Adipocyte (in vitro differentiated cells): Measurements from ENCODE around the gene SCTR.

Experiments
- DNase-seq: peaks from one replicate; pipeline ENCODE4 v3.0.0-alpha.2; 2015; ENCODE audit warnings: low read depth
- H3K27me3 ChIP-seq: replicated peaks from 2 replicates; pipeline ENCODE4 v1.7.0; 2013; ENCODE audit warnings: mild to moderate bottlenecking, low read length, moderate library complexity; ENCODE audit not compliant: control insufficient read depth, insufficient read depth
- H3K36me3 ChIP-seq: 2 replicates; pipeline ENCODE4 v1.7.0; 2013; ENCODE audit warnings: low read length, mild to moderate bottlenecking, moderate library complexity; ENCODE audit not compliant: control insufficient read depth, insufficient read depth, severe bottlenecking
- H3K4me1 ChIP-seq: 2 replicates; pipeline ENCODE4 v1.7.0; 2013; ENCODE audit warnings: mild to moderate bottlenecking, low read length, moderate library complexity; ENCODE audit not compliant: control insufficient read depth, insufficient read depth
- H3K4me3 ChIP-seq: 2 replicates; pipeline ENCODE4 v1.7.0; 2013; ENCODE audit warnings: mild to moderate bottlenecking, low read length, moderate library complexity
- H3K9ac ChIP-seq: 2 replicates; pipeline ENCODE4 v1.7.0; 2013; ENCODE audit warnings: mild to moderate bottlenecking, low read length, moderate library complexity
- H3K9me3 ChIP-seq: 2 replicates; pipeline ENCODE4 v1.7.0; 2013; ENCODE audit warnings: mild to moderate bottlenecking, low read length, moderate library complexity; ENCODE audit not compliant: control insufficient read depth

SCTR gene

GRCh38 chr2:119486196-119486827, 38.0 kb downstream of the SCTR start:
- Histone ChIP-seq H3K9me3 (no peaks in the 10 kb centered on the region), H3K4me3 (no peak overlapping the region), H3K9ac (no peak overlapping the region), H3K27me3 (peaks cover 43% of the 10 kb centered on the region), H3K4me1 (peaks cover 21% of the 10 kb centered on the region), H3K36me3 (no peaks in the 10 kb centered on the region)
- DNase-seq: no peak

- Histone ChIP-seq H3K4me1 (peaks cover 21% of the 10 kb centered on the region), H3K9ac (no peak overlapping the region), H3K27me3 (peaks cover 44% of the 10 kb centered on the region), H3K9me3 (no peaks in the 10 kb centered on the region), H3K4me3 (no peak overlapping the region), H3K36me3 (no peaks in the 10 kb centered on the region)
- DNase-seq: no peak
Measured at GRCh38 chr2:119485336-119486110, 38.8 kb downstream of the SCTR start.

- Histone ChIP-seq H3K27me3 (peaks cover 49% of the 10 kb centered on the region), H3K4me3 (no peak overlapping the region), H3K4me1 (peaks cover 21% of the 10 kb centered on the region), H3K9me3 (no peaks in the 10 kb centered on the region), H3K9ac (no peak overlapping the region), H3K36me3 (no peaks in the 10 kb centered on the region)
- DNase-seq: no peak
Measured at GRCh38 chr2:119484834-119485233, 39.4 kb downstream of the SCTR start.

GRCh38 chr2:119483896-119484718, 40.2 kb downstream of the SCTR start:
- H3K36me3 ChIP-seq: no peaks in the 10 kb centered on the region
- H3K9me3 ChIP-seq: no peaks in the 10 kb centered on the region
- H3K27me3 ChIP-seq: peaks cover 51% of the 10 kb centered on the region
- no peak for DNase-seq
- no peak overlapping the region for H3K4me3 ChIP-seq
- peaks cover 21% of the 10 kb centered on the region for H3K4me1 ChIP-seq
- H3K9ac ChIP-seq: no peak overlapping the region

- Histone ChIP-seq H3K27me3 (peaks cover 46% of the 10 kb centered on the region), H3K4me1 (peaks cover 21% of the 10 kb centered on the region), H3K9me3 (no peaks in the 10 kb centered on the region), H3K9ac (no peak overlapping the region), H3K4me3 (no peak overlapping the region), H3K36me3 (no peaks in the 10 kb centered on the region)
- no peak for DNase-seq
Measured at GRCh38 chr2:119483395-119483753, 40.9 kb downstream of the SCTR start.

- Histone ChIP-seq H3K36me3 (no peaks in the 10 kb centered on the region), H3K27me3 (peaks cover 46% of the 10 kb centered on the region), H3K4me3 (no peak overlapping the region), H3K9me3 (no peaks in the 10 kb centered on the region), H3K9ac (no peak overlapping the region), H3K4me1 (peaks cover 21% of the 10 kb centered on the region)
- DNase-seq: no peak
Measured at GRCh38 chr2:119482481-119483394, 41.5 kb downstream of the SCTR start.

GRCh38 chr2:119481501-119482455, 42.5 kb downstream of the SCTR start:
- Histone ChIP-seq H3K36me3 (no peaks in the 10 kb centered on the region), H3K4me3 (no peak overlapping the region)
- DNase-seq: no peak

GRCh38 chr2:119480718-119481142, 43.6 kb downstream of the SCTR start:
- DNase-seq: no peak
- Histone ChIP-seq H3K9ac (no peak overlapping the region), H3K4me3 (no peak overlapping the region), H3K4me1 (peaks cover 9% of the 10 kb centered on the region), H3K9me3 (no peaks in the 10 kb centered on the region), H3K27me3 (peaks cover 60% of the 10 kb centered on the region), H3K36me3 (no peaks in the 10 kb centered on the region)

More at GRCh38 chr2:119481501-119482455, 42.5 kb downstream of the SCTR start:
- Histone ChIP-seq H3K4me1 (peaks cover 14% of the 10 kb centered on the region), H3K9ac (no peak overlapping the region), H3K9me3 (no peaks in the 10 kb centered on the region), H3K27me3 (peaks cover 55% of the 10 kb centered on the region)

- Histone ChIP-seq H3K4me3 (no peak overlapping the region), H3K27me3 (peaks cover 60% of the 10 kb centered on the region), H3K9me3 (no peaks in the 10 kb centered on the region), H3K4me1 (peaks cover 9% of the 10 kb centered on the region), H3K9ac (no peak overlapping the region), H3K36me3 (no peaks in the 10 kb centered on the region)
- no peak for DNase-seq
Measured at GRCh38 chr2:119480184-119480583, 44.1 kb downstream of the SCTR start.

- H3K36me3 ChIP-seq: no peaks in the 10 kb centered on the region
- no peak for DNase-seq
- H3K9ac ChIP-seq: no peak overlapping the region
- no peak overlapping the region for H3K4me3 ChIP-seq
- H3K9me3 ChIP-seq: no peaks in the 10 kb centered on the region
- H3K4me1 ChIP-seq: peaks cover 9% of the 10 kb centered on the region
- H3K27me3 ChIP-seq: peaks cover 60% of the 10 kb centered on the region
Measured at GRCh38 chr2:119478978-119479295, 45.3 kb downstream of the SCTR start.
